ENCODE results near the gene SEMA3B.
"Not testable (repeated sequence)": the region's sequence is repeated elsewhere in the genome, so short reads cannot be mapped to it uniquely, and the experiment has no call there.

SEMA3B gene

GRCh38 chr3:50294089-50294488, 25.1 kb downstream of the SEMA3B start:
- DNase-seq (ENCODE audit: low read depth): no peak

GRCh38 chr3:50294492-50295403, 25.8 kb downstream of the SEMA3B start:
- no peak for DNase-seq (ENCODE audit: low read depth)

DNA sequence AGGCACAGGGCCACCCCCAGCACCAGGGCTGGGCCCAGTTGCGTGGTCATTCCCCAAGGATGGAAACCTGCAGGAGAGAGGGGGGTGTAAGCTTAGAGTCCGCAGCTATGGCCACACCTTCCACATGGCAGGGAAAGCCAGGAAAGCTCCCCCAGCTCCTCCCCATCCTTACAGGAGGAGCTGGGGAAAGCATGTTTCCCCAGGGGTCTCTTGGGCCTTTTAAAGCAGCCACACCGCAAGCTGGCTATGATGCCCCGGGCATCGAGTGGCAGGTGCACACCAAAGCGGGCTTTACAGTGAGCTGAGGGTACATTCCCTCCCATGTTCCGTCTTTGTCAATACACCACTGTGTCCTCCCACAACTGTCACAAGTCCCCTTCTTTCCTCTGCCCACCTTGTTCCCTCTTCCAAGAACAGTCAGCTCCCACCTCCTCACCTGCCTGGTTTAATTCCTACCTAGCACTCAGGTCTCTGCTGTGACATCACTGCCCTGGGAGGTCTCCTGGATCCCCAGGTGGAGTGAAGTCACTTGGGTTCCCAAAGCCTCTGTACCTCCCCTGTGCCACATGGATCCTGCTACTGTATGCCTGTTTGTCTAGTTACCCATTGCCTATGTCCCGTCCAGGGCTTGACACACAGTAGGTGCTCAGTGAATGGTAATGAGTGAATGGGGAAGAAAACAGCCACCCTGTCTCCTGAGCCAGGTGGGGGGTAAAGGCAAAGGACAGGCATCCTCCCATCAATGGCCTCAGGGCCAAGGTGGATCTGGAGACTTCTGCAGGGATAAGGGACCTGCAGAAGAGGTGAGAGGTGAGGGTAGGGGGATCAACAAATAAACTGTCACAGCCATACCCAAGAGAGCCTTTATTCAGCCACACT, 26.8 kb downstream of the SEMA3B start:
- no peak for DNase-seq (ENCODE audit: low read depth)

GRCh38 chr3:50296721-50297383, 27.9 kb downstream of the SEMA3B start:
- DNase-seq (ENCODE audit: low read depth): no peak

DNA sequence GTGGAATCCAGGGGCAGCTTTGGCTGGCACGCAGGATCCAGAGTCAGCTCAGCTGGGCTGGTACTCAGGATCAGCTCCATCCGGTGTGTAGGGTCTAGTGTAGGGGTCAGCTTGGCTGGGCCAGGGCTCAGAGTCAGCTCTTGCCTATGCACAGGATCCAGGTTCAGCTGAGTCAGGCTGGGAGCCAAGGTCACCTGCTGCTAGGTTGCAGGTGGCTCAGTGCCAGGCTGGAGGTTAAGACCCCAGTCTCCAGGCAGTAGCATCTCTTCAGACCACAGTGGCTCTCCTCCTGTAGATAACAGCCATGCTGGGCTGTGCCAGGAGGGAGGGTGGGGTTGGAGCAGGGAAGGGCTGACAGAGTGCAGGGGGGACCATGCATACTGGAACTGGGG, 28.4 kb downstream of the SEMA3B start:
- no peak for DNase-seq (ENCODE audit: low read depth)

DNA sequence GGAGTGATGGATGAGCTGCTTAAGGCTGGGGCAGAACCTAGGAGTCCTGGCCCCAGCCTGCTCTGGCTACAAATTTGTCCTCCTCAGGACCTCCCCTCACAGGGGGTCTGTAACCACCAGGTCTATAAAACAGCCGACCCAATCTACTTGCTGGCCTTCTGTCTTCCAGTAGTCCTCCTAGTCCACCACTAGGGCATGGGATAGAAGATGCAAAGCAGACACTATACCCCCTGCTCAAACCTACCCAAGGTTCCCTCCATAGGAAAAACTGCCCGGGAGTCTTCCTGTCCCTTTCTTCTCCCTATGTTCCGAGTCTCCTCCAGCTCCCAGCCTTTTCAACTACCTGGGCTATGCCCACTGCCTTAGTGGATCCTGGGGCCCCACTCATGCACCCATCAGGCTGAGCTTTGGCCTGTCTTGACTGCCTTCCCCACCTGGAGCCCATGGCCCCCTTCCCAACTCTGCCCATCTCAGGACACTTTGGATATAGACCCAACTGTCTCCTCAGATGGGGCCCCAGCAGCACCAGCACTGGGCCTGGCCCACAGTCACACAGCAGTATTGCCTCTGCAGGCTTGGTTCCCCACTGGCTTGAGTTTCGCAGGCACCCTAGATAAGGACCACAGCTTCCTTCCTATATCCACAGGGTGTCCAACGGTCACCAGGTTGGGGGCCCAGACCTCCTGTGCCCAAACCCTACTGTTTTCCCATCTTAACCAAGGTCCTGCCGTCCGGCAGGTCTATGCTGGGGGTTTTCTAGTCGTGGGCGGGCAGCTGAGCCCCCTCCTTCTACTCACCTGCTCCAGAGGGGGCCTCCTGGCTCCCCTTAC, 29.2 kb downstream of the SEMA3B start:
- no peak for DNase-seq (ENCODE audit: low read depth)

GRCh38 chr3:50298836-50299637, 30.1 kb downstream of the SEMA3B start, which contains the start of the genes HYAL3 and NAA80:
HYAL3 (minus strand) TSS chr3:50299405; CDS start chr3:50295602, 3,803 bp downstream.
NAA80 (minus strand) TSS chr3:50299405; CDS start chr3:50297463, 1,942 bp downstream.
- DNase-seq (ENCODE audit: low read depth): peak; percentile 98

GRCh38 chr3:50299638-50299928, 30.6 kb downstream of the SEMA3B start:
- DNase-seq (ENCODE audit: low read depth): no peak

GRCh38 chr3:50299929-50300680, 31.2 kb downstream of the SEMA3B start:
- DNase-seq (ENCODE audit: low read depth): no peak

DNA sequence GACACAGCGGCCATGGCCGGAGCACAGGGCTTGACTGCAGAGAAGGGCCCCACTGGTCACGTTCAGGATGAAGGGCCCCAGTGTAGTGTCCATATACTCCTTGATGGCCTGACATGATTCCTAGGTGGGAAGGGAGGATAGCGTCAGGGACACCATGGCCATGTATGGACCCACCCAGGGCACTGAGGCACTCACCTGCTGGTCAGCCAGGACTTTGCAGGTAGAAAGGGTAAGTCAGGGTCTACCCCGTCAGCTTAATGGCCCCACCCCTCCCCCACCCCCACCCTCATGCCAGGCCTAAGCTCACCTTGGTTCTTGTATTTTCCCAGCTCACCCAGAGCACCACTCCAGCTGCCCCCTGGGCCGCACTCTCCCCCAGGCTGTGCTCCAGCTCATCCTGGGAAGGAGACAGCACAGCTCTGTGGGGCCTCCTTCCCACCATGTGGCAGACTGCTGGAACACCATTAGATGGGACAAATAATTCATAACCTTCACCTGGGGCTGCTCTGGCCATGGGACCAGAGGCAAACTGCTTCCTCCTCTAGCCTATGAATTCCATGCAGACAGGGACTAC, 31.8 kb downstream of the SEMA3B start:
- DNase-seq (ENCODE audit: low read depth): no peak

GRCh38 chr3:50302095-50303012, 33.4 kb downstream of the SEMA3B start:
- no peak for DNase-seq (ENCODE audit: low read depth)

DNA sequence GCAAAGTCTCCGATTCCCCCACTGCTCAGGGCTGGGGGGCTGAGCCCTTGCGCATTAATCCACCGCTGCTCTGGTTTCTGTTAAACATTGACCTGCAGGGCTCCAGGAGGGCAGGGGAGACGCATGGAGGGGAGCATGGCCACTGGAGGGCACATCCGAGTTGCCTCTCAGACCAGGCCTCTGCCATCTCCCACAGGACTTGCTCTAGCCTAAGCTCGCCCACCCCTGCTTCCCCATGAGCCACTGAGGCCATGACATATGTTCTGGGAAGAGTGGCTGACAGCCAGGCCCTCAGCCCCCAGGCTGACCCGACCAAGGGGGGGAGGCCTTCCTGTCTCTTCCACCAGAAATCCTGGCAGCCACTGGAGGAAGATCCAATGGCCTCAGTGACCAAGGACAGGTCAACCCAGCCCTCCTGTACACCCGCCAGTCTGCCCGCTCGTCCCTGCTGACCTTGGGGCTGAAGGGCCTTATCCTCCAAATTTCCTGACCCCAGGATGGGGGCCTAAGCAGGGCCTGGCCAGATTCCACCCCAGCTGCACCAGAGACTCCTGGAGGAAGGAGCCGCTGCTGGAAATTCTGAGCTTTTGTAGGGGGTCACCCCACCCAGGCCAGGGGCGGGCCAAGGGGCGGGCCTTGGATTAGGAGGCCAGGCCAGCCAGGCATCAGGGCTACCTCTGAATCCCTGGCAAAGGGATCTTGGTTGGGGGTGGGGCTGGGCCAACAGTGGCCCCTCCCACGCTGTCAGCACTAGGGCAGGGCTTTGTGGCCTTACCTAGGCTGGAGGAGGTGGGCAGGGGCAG, 34.3 kb downstream of the SEMA3B start, which contains the start of gene HYAL1:
HYAL1 (minus strand) TSS at position 562 of the 803 bp plus-strand sequence. CDS start 618 bp downstream, outside the sequence.
- no peak for DNase-seq (ENCODE audit: low read depth)

- no peak for DNase-seq (ENCODE audit: low read depth)
These were observed 35.7 kb downstream of the SEMA3B start for GRCh38 chr3:50304601-50305000.

- DNase-seq (ENCODE audit: low read depth): not testable (repeated sequence)
These were observed 43.1 kb downstream of the SEMA3B start for GRCh38 chr3:50312041-50312440.

- DNase-seq (ENCODE audit: low read depth): no peak
These were observed 45.4 kb downstream of the SEMA3B start for GRCh38 chr3:50314342-50314741.

DNA sequence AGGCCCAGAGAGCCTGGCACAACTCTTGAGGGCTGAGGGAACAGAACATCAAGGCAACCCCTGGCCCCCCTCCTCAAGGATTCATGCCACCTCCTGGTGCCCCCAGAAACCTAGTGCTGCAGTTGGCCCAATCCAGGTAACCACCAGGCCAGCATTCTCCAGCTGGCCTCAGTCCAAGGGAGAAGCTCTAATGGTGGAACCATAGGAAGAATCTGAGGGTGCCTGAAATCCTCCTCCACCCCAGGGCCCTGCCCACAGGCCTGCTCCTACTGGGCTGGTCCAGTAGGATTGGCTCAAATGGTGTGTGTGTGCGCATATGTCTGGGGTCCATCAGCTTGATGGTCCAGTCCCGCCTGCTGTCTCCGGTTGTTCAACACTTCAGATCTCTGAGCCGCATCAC, 45.9 kb downstream of the SEMA3B start:
- no peak for DNase-seq (ENCODE audit: low read depth)

DNA sequence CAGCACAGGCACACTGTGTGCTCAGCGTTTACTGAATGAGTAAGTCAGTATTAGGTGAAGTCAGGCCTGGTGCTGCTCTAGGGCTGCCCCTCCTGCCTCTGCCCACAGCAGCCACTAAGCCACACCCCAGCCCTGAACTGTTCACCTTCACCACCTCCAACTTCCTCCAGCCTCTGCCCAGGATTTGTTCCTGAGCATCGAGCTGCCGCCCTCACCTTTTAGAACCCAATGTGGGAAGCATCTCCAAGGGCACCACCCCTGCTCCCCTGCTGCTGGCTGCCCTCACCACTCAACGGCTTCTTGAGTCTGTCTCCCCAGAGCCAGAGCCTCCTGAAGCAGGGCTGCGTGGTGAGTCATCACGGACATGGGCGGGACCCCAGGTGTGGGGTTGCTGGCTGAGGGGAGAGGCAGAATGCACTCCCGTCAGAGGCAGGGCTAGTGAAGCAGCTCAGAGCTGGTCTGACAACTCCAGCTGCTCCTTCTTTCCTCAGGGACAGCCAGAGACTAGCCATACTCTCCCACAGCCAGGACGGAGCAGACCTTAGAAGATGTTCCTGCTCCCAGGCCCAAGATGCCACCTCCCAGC, 47.8 kb downstream of the SEMA3B start:
- DNase-seq (ENCODE audit: low read depth): peak; percentile 53
